Mucosa of gallbladder (tissue), 1 donor: Measurements from ENCODE around the gene ARID3C. TPM values are rescaled to one million over a fixed set of nuclear protein-coding genes. Genes with fewer than 3 reads are reported as not detected.
A peak's percentile ranks its signal among the peaks of the same experiment; 100 is the strongest.

Experiments used
- DNase-seq: peaks from one replicate; pipeline ENCODE4 v3.0.0-alpha.2; 2020; ENCODE audit warnings: low spot score
- total RNA-seq: library from RNA; stranded (reverse); gene quantifications from one replicate; pipeline ENCODE4 v1.2.1, GENCODE V29; 2021
- donor health status: DM: no; HTN: no; CAD: no.

The ARID3C gene
- total RNA-seq, 1 donor from 2014 or later: not detected

- no peak for DNase-seq
Measured at GRCh38 chr9:34577400-34578240, 51.2 kb downstream of the ARID3C start.

- DNase-seq: peak; percentile 27
Measured at GRCh38 chr9:34576597-34577399, 52.1 kb downstream of the ARID3C start.

GRCh38 chr9:34575862-34576596, 52.8 kb downstream of the ARID3C start:
- no peak for DNase-seq

- no peak for DNase-seq
Measured at GRCh38 chr9:34575241-34575640, 53.6 kb downstream of the ARID3C start.

GRCh38 chr9:34574571-34574970, 54.3 kb downstream of the ARID3C start:
- no peak for DNase-seq

- no peak for DNase-seq
Measured at GRCh38 chr9:34573599-34574325, 55.1 kb downstream of the ARID3C start.

- no peak for DNase-seq
Measured at GRCh38 chr9:34572628-34573027, 56.2 kb downstream of the ARID3C start.

- DNase-seq: peak; percentile 63
Measured at GRCh38 chr9:34572092-34572491, 56.8 kb downstream of the ARID3C start.

- DNase-seq: no peak
Measured at GRCh38 chr9:34571481-34571810, 57.4 kb downstream of the ARID3C start.

Other genes starting within 250 kb of the ARID3C start
- 24.0 TPM for gene FAM219A, start 170.5 kb downstream of the ARID3C start, total RNA-seq
- 0.52 TPM for gene DNAI1, start 170.3 kb downstream of the ARID3C start, total RNA-seq
- 1.7 TPM for gene ENHO, start 106.1 kb downstream of the ARID3C start, total RNA-seq
- 23.0 TPM for gene CNTFR, start 39.3 kb downstream of the ARID3C start, total RNA-seq
- 28.7 TPM for gene RPP25L, start 17.0 kb downstream of the ARID3C start, total RNA-seq
- 81.9 TPM for gene DCTN3, start 8.6 kb downstream of the ARID3C start, total RNA-seq
- gene SIGMAR1, start 8.7 kb upstream of the ARID3C start, total RNA-seq: 77.1 TPM
- gene GALT, start 17.6 kb upstream of the ARID3C start, total RNA-seq: 63.6 TPM
- gene IL11RA, start 23.1 kb upstream of the ARID3C start, total RNA-seq: 37.0 TPM
- not detected for gene CCL27, start 33.6 kb upstream of the ARID3C start, total RNA-seq
- 4.1 TPM for gene CCL19, start 62.2 kb upstream of the ARID3C start, total RNA-seq
- gene CCL21, start 81.1 kb upstream of the ARID3C start, total RNA-seq: 30.2 TPM